ENCODE data around the gene ELOVL1. TPM values are rescaled to one million over a fixed set of nuclear protein-coding genes. Genes with fewer than 3 reads are reported as not detected.

The ELOVL1 gene
- total and polyA plus RNA-seq, 2 of the 13 experiments (the other 11 are each of a cell fraction or from before 2014, with no cell fraction given) = 55.2 to 77.4 TPM

DNA sequence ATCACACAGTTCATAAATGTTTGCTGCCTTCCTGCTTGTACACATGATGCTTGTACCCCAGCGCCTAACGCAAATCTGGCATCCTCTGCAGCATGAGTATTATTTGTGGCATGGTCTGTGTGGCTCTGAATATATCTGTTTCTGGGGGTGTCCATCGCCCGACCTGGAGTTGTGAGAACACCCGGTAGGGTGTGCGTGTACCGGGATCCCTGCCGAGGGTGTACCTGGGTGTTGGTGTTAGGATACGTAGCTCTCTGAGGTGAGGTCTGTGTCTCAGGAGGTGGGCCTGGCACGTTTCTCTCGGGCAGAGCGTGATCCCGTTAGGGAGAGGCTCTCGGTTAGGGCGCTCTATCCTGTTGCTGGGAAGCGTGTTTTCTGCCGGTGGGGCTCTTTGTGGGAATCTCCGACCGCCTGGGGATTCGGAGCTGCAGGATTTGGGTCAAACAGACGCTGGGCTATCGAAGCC is 19.4 kb downstream of the ELOVL1 start (continued):
- TF ChIP-seq, protein P1, sequence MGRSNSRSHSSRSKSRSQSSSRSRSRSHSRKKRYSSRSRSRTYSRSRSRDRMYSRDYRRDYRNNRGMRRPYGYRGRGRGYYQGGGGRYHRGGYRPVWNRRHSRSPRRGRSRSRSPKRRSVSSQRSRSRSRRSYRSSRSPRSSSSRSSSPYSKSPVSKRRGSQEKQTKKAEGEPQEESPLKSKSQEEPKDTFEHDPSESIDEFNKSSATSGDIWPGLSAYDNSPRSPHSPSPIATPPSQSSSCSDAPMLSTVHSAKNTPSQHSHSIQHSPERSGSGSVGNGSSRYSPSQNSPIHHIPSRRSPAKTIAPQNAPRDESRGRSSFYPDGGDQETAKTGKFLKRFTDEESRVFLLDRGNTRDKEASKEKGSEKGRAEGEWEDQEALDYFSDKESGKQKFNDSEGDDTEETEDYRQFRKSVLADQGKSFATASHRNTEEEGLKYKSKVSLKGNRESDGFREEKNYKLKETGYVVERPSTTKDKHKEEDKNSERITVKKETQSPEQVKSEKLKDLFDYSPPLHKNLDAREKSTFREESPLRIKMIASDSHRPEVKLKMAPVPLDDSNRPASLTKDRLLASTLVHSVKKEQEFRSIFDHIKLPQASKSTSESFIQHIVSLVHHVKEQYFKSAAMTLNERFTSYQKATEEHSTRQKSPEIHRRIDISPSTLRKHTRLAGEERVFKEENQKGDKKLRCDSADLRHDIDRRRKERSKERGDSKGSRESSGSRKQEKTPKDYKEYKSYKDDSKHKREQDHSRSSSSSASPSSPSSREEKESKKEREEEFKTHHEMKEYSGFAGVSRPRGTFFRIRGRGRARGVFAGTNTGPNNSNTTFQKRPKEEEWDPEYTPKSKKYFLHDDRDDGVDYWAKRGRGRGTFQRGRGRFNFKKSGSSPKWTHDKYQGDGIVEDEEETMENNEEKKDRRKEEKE (IDR thresholded peaks at IDR 0.05) = no peak
- TF ChIP-seq FOXC1 (CRISPR knock-in tag; IDR thresholded peaks at IDR 0.05; ENCODE audit: borderline replicate concordance) (0 out of 2 replicates have a peak, but pooled peaks have one; percentile 83), HMGA1 (CRISPR knock-in tag; conservative IDR thresholded peaks at IDR 0.05) (no peak), KDM6A (CRISPR knock-in tag; IDR thresholded peaks at IDR 0.05; ENCODE audit: low read depth) (no peak), ZNF746 (CRISPR knock-in tag; IDR thresholded peaks at IDR 0.05) (no peak), ZNF773 (CRISPR knock-in tag; IDR thresholded peaks at IDR 0.05; ENCODE audit: borderline replicate concordance) (no peak), ETV5 (CRISPR knock-in tag; IDR thresholded peaks at IDR 0.05; ENCODE audit: borderline replicate concordance) (no peak), ZNF83 (CRISPR knock-in tag; IDR thresholded peaks at IDR 0.05; ENCODE audit: borderline replicate concordance) (0 out of 2 replicates have a peak, but pooled peaks have one; percentile 80), ZNF790 (CRISPR knock-in tag; IDR thresholded peaks at IDR 0.05; ENCODE audit: borderline replicate concordance) (no peak; the same call in 1 of the 2 replicates), SPEN (CRISPR knock-in tag; IDR thresholded peaks at IDR 0.05; ENCODE audit: low read depth) (no peak), ZNF33A (CRISPR knock-in tag; IDR thresholded peaks at IDR 0.05; ENCODE audit: borderline replicate concordance) (no peak), ZNF598 (CRISPR knock-in tag; IDR thresholded peaks at IDR 0.05; ENCODE audit: borderline replicate concordance) (peak; percentile 67; the same call in 1 of the 2 replicates), CHD2 (IDR thresholded peaks at IDR 0.05; ENCODE audit: low read depth, low read length) (peak; percentile 53; the same call in 1 of the 2 replicates), GLI4 (CRISPR knock-in tag; IDR thresholded peaks at IDR 0.05; ENCODE audit: borderline replicate concordance) (no peak), ZNF354B (CRISPR knock-in tag; IDR thresholded peaks at IDR 0.05) (no peak)
- TF ChIP-seq, protein P2, sequence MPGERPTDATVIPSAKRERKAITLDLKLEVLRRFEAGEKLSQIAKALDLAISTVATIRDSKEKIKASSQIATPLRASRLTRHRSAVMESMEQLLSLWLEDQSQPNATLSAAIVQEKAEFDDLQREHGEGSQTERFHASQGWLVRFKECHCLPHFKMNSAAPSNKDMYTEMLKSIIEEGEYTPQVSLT (CRISPR knock-in tag; IDR thresholded peaks at IDR 0.05; ENCODE audit: borderline replicate concordance, low read depth) = no peak
- TF ChIP-seq, protein P3, sequence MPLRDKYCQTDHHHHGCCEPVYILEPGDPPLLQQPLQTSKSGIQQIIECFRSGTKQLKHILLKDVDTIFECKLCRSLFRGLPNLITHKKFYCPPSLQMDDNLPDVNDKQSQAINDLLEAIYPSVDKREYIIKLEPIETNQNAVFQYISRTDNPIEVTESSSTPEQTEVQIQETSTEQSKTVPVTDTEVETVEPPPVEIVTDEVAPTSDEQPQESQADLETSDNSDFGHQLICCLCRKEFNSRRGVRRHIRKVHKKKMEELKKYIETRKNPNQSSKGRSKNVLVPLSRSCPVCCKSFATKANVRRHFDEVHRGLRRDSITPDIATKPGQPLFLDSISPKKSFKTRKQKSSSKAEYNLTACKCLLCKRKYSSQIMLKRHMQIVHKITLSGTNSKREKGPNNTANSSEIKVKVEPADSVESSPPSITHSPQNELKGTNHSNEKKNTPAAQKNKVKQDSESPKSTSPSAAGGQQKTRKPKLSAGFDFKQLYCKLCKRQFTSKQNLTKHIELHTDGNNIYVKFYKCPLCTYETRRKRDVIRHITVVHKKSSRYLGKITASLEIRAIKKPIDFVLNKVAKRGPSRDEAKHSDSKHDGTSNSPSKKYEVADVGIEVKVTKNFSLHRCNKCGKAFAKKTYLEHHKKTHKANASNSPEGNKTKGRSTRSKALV (CRISPR knock-in tag; IDR thresholded peaks at IDR 0.05) = no peak
- TF ChIP-seq, protein P4, sequence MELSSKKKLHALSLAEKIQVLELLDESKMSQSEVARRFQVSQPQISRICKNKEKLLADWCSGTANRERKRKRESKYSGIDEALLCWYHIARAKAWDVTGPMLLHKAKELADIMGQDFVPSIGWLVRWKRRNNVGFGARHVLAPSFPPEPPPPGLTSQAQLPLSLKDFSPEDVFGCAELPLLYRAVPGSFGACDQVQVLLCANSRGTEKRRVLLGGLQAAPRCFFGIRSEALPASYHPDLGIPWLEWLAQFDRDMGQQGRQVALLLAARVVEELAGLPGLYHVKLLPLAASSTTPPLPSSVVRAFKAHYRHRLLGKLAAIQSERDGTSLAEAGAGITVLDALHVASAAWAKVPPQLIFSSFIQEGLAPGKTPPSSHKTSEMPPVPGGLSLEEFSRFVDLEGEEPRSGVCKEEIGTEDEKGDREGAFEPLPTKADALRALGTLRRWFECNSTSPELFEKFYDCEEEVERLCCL (CRISPR knock-in tag; IDR thresholded peaks at IDR 0.05; ENCODE audit: borderline replicate concordance) = no peak
